ENCODE data around the gene EMP1.
A peak's percentile ranks its signal among the peaks of the same experiment; 100 is the strongest.

The EMP1 gene

DNA sequence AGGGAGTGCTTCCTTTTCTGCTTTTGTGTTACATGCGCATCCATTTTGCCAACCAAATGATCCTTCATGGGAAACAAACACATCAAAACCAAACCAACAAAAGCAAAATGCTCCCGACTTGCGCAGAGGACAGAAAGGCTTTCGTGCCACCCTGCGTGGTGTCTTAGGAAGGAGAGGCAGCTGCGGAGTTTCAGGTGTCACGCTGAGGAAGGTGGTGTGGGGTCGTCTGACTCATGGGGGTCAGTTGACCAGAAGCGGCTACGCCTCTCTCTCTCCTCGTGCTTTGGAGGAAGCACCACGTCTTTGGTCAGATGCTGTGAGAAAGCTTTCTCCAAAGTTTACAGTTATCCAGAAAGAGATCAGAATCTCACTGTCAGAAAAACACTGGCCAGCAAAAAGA lies 7.9 kb downstream of the EMP1 start:
- Histone ChIP-seq H3K27me3 (replicated peaks; ENCODE audit: control insufficient read depth, insufficient read depth, low read length) (peaks cover 1% of the 10 kb centered on the region), H3K4me3 (replicated peaks; ENCODE audit: low read depth, low read length) (no peak overlapping the region)
- no peak for DNase-seq (ENCODE audit: extremely low read depth, insufficient read length)

GRCh38 chr12:13205809-13206559 lies 9.5 kb downstream of the EMP1 start:
- Histone ChIP-seq H3K36me3 (ENCODE audit: control insufficient read depth, insufficient read depth, low read length) (no peaks in the 10 kb centered on the region), H3K27me3 (replicated peaks; ENCODE audit: control insufficient read depth, insufficient read depth, low read length) (peaks cover 1% of the 10 kb centered on the region), H3K4me3 (replicated peaks; ENCODE audit: low read depth, low read length) (no peak overlapping the region)
- no peak for TF ChIP-seq CTCF (IDR thresholded peaks at IDR 0.05; ENCODE audit: insufficient read depth, low read length, poor library complexity, severe bottlenecking)
- DNase-seq (ENCODE audit: extremely low read depth, insufficient read length), result no peak

More for the DNA sequence above, 7.9 kb downstream of the EMP1 start:
- H3K36me3 ChIP-seq (ENCODE audit: control insufficient read depth, insufficient read depth, low read length), result no peaks in the 10 kb centered on the region
- no peak for TF ChIP-seq CTCF (IDR thresholded peaks at IDR 0.05; ENCODE audit: insufficient read depth, low read length, poor library complexity, severe bottlenecking)

- DNase-seq (ENCODE audit: extremely low read depth, insufficient read length), result no peak
- Histone ChIP-seq H3K36me3 (ENCODE audit: control insufficient read depth, insufficient read depth, low read length) (no peaks in the 10 kb centered on the region), H3K4me3 (replicated peaks; ENCODE audit: low read depth, low read length) (no peak overlapping the region), H3K27me3 (replicated peaks; ENCODE audit: control insufficient read depth, insufficient read depth, low read length) (peaks cover 1% of the 10 kb centered on the region)
- TF ChIP-seq CTCF (IDR thresholded peaks at IDR 0.05; ENCODE audit: insufficient read depth, low read length, poor library complexity, severe bottlenecking), result no peak
These were observed 10.0 kb downstream of the EMP1 start for GRCh38 chr12:13206560-13206897.

- peaks cover 4% of the 10 kb centered on the region for H3K27me3 ChIP-seq (replicated peaks; ENCODE audit: control insufficient read depth, insufficient read depth, low read length)
- H3K4me3 ChIP-seq (replicated peaks; ENCODE audit: low read depth, low read length), result no peak overlapping the region
- H3K36me3 ChIP-seq (ENCODE audit: control insufficient read depth, insufficient read depth, low read length), result no peaks in the 10 kb centered on the region
- no peak for DNase-seq (ENCODE audit: extremely low read depth, insufficient read length)
- TF ChIP-seq CTCF (IDR thresholded peaks at IDR 0.05; ENCODE audit: insufficient read depth, low read length, poor library complexity, severe bottlenecking), result peak; percentile 50
These were observed 12.3 kb downstream of the EMP1 start for GRCh38 chr12:13208533-13209435.

DNA sequence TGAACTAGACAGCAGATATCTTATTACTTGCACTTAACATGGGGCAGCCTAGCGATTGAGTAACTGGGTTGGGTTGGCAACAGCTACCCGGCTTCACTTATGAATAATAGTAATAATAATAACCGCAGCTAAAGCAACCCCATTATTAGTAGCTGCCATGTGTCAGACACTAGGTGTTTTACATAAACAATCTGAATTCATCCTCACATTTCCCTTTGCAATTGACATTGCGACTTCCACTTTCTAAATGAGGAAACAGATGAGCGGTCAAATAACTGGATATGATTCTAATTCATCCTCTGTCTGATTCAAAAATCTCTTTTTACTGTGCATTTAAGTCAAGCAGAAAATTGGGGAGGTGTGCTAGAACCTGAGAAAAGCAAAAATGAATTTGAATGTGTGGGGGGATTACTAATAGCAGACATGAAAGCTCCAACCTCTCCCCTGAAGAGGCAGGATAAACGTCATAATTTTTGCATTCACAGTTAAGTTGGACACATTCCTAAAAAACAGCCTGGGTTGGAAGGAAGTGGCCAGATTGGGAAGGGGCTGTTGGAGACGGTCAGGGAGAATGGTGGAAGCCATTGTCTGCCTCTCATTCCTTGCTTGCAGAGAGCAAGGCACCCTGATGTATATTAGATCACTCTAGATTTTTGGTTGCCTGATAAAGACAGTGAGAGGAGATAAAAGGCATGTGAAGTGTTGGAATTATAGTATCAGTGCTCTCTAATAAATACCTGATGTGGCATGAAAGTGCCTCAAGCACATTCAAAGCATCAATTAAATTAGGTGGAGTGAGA lies 13.1 kb downstream of the EMP1 start:
- no peak for DNase-seq (ENCODE audit: extremely low read depth, insufficient read length)
- H3K4me3 ChIP-seq (replicated peaks; ENCODE audit: low read depth, low read length), result no peak overlapping the region
- H3K36me3 ChIP-seq (ENCODE audit: control insufficient read depth, insufficient read depth, low read length), result no peaks in the 10 kb centered on the region
- no peak for TF ChIP-seq CTCF (IDR thresholded peaks at IDR 0.05; ENCODE audit: insufficient read depth, low read length, poor library complexity, severe bottlenecking)
- H3K27me3 ChIP-seq (replicated peaks; ENCODE audit: control insufficient read depth, insufficient read depth, low read length), result peaks cover 4% of the 10 kb centered on the region
